Esophagus squamous epithelium (tissue), 5 donors: ENCODE results near the gene CC2D2A. TPM values are rescaled to one million over a fixed set of nuclear protein-coding genes. Genes with fewer than 3 reads are reported as not detected.

Source experiments
- DNase-seq: peaks from one replicate; lab custom pipeline; 2025; lab: John Stamatoyannopoulos, UW
- H3K27ac ChIP-seq, 4 donors: fragments of 200-600 bp; sonication (generic); one replicate each; pipeline ENCODE4 v1.5.1; 2016 to 2019; ENCODE audit warnings: mild to moderate bottlenecking in 1 of 4
- H3K27me3 ChIP-seq, 4 donors: fragments of 200-600 bp; sonication (generic); 1 replicate in 3 of 4; 2 replicates in 1 of 4; pipeline versions ENCODE4 v1.5.1 to v1.6.0; 2017 to 2021; ENCODE audit warnings: antibody characterized with exemption in 1 of 4
- H3K36me3 ChIP-seq, 3 donors: fragments of 200-600 bp; sonication (generic); one replicate each; pipeline ENCODE4 v1.5.1; 2016 to 2019
- H3K4me1 ChIP-seq, 3 donors: fragments of 200-600 bp; sonication (generic); one replicate each; pipeline ENCODE4 v1.5.1; 2017 to 2019
- H3K4me3 ChIP-seq, 4 donors: fragments of 200-600 bp; sonication (generic); 1 replicate in 3 of 4; 2 replicates in 1 of 4; pipeline ENCODE4 v1.5.1; 2016 to 2019; ENCODE audit warnings: mild to moderate bottlenecking in 2 of 4, moderate library complexity in 1 of 4
- H3K9me3 ChIP-seq, 3 donors: fragments of 200-600 bp; sonication (generic); one replicate each; pipeline ENCODE4 v1.5.1; 2016 to 2019
- POLR2A ChIP-seq, 4 donors: fragments of 450-650 bp; IDR thresholded peaks; one replicate each; pipeline ENCODE4 v1.6.1; 2017; ENCODE audit warnings: antibody characterized with exemption in 4 of 4, mild to moderate bottlenecking in 4 of 4, moderate library complexity in 3 of 4
- WGBS, 2 donors: methylation state at CpG; one replicate each; pipeline ENCODE4 v1.1.5; 2018; 5-methylcytosine and 5-hydroxymethylcytosine counted together
- intact Hi-C: fragments of 100-400 bp; cut with DNase I; formaldehyde crosslinking; loops from one replicate; pipeline ENCODE4 v1.15.0; 2022
- total RNA-seq, 4 donors: library from RNA; depleted of rRNA; stranded (reverse); fragments of >200 nt; gene quantifications; one replicate each; pipeline ENCODE4 v1.1.0, GENCODE V29; 2016
- TF ChIP-seq, protein P1 (sequence below), 6 experiments: fragments of 450-650 bp in 4 of 6; fragments of 200-600 bp in 2 of 6; sonication (generic) in 2 of 6; IDR thresholded peaks; one replicate each; pipeline ENCODE4 v1.5.1; 2016 to 2019; ENCODE audit warnings: antibody characterized with exemption in 6 of 6, mild to moderate bottlenecking in 4 of 6, moderate library complexity in 4 of 6
- donor health status: DM: yes; HTN: yes; CAD: no.

CC2D2A gene
- total RNA-seq, 4 donors from 2014 or later = 2.1 to 9.0 (median 6.4) TPM

DNA sequence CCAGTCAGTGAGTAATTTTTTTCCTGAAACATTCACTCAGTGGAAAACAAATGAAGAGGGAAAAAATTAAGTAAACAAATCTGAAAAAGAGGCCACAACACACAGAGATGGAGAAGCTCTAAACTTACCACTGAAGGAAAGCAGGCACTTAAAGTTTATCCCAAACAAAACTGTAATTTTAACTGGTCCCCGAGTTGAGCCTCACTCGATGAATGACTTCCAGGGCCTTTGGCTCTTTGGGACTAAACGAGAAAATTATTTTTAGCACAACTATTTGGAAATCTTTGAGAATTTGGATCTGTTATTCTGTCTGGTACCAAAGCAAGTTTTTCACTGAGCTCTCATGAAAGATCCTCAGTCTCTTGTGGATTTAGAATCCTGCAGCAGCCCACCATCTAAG is 42.0 kb upstream of the CC2D2A start, which contains the start of gene C1QTNF7:
TSS of gene C1QTNF7 (plus strand) at position 333 of the 400 bp plus-strand sequence. CDS start 7,711 bp downstream, outside the sequence.
- H3K27me3 ChIP-seq = no peaks in the 10 kb centered on the region
- no peak for DNase-seq
- no peak for TF ChIP-seq POLR2A (IDR thresholded peaks at IDR 0.05)
- TF ChIP-seq, protein P1, sequence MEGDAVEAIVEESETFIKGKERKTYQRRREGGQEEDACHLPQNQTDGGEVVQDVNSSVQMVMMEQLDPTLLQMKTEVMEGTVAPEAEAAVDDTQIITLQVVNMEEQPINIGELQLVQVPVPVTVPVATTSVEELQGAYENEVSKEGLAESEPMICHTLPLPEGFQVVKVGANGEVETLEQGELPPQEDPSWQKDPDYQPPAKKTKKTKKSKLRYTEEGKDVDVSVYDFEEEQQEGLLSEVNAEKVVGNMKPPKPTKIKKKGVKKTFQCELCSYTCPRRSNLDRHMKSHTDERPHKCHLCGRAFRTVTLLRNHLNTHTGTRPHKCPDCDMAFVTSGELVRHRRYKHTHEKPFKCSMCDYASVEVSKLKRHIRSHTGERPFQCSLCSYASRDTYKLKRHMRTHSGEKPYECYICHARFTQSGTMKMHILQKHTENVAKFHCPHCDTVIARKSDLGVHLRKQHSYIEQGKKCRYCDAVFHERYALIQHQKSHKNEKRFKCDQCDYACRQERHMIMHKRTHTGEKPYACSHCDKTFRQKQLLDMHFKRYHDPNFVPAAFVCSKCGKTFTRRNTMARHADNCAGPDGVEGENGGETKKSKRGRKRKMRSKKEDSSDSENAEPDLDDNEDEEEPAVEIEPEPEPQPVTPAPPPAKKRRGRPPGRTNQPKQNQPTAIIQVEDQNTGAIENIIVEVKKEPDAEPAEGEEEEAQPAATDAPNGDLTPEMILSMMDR (IDR thresholded peaks at IDR 0.05) = no peak
- H3K4me1 ChIP-seq = peaks cover 0 to 51% (median 39%) of the 10 kb centered on the region in 3 donors
- WGBS, 2 donors = 57 to 65% methylated on average over 3 of the region's 3 CpGs
- H3K4me3 ChIP-seq = peak within 1 kb of the TSS in 1 of 4 donors; percentile 26
- peak within 1 kb of the TSS in 3 of 4 donors; percentile 46 to 73 (median 70) for H3K27ac ChIP-seq
- intact Hi-C loops = no loop called here
- H3K9me3 ChIP-seq = no peaks in the 10 kb centered on the region
- no peaks in the 10 kb centered on the region for H3K36me3 ChIP-seq

DNA sequence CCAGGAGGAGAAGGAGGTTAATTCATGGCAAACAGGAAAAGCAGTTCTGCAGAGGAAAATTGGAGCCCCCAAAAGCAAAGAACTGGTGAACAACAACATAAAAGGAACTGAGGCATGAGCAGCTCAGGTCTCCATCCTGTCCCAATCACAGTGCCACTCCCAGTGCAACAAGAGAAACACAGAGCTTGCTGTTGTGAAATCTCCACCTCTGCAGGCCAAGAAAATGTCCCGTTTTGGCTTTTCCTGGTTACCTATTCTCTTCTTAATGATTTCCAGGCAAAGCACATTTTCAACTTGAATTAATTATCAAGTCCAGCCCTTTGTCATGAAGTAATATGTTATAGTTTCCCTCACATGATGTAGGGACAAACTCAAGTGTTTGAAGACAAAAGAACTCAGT is 41.1 kb upstream of the CC2D2A start:
- TF ChIP-seq, protein P1 (IDR thresholded peaks at IDR 0.05) = no peak
- no peak for TF ChIP-seq POLR2A (IDR thresholded peaks at IDR 0.05)
- intact Hi-C loops = no loop called here
- Histone ChIP-seq H3K9me3 (no peaks in the 10 kb centered on the region), H3K27ac (peak overlapping the region in 3 of 4 donors; percentile 46 to 73 (median 70)), H3K4me1 (peaks cover 0 to 48% (median 41%) of the 10 kb centered on the region in 3 donors), H3K4me3 (peak overlapping the region in 1 of 4 donors; percentile 26), H3K36me3 (no peaks in the 10 kb centered on the region), H3K27me3 (no peaks in the 10 kb centered on the region)
- DNase-seq = no peak
- WGBS, 2 donors = 12 to 36% methylated on average over 1 of the region's 1 CpG

DNA sequence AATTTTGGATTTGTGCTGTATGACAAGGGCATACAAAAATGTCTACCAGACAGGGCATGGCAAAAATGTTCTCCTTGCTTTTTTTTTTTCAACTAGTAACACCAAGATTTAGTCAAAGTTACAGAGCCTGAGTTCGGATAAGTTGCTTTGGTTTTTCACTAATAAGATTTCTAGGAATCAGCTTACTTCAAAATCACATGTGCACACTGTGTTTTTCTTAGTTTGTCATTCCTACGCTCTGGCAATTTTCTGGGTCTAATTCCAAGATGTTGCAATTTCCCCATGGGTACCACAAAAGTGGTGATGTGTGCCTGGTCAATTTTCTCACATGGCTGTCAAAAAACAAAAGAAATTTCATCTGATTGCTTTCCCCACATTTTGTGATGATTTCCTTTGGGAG is 35.6 kb upstream of the CC2D2A start:
- intact Hi-C loops = no loop called here
- H3K9me3 ChIP-seq = no peaks in the 10 kb centered on the region
- H3K4me1 ChIP-seq = peaks cover 0 to 24% (median 20%) of the 10 kb centered on the region in 3 donors
- no peak for DNase-seq
- WGBS, 2 donors = 55 to 57% methylated on average over 2 of the region's 2 CpGs
- H3K27me3 ChIP-seq = no peaks in the 10 kb centered on the region
- TF ChIP-seq, protein P1 (IDR thresholded peaks at IDR 0.05) = no peak
- no peak for TF ChIP-seq POLR2A (IDR thresholded peaks at IDR 0.05)
- no peak overlapping the region for H3K4me3 ChIP-seq
- H3K36me3 ChIP-seq = no peaks in the 10 kb centered on the region
- H3K27ac ChIP-seq = no peak overlapping the region

DNA sequence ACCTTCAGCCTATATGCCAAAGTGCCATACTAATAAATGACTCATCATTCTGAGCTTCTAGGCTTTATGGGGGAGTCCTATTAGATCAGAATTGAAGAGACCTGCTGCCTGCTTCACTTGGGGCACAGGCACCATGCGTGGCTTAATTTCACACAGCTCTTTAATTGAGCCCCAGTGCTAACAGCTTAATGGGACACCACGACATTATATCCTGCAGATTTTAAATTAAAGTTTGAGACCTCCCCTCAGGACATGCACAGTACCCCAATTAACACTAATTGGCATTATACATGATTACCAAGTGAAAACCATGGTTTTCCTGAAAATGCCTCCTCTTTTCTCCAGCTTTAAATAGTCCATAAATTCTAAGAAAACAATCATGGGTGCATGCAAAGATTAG is 35.0 kb upstream of the CC2D2A start:
- Histone ChIP-seq H3K36me3 (no peaks in the 10 kb centered on the region), H3K27me3 (no peaks in the 10 kb centered on the region), H3K9me3 (no peaks in the 10 kb centered on the region), H3K4me1 (peaks cover 0 to 18% (median 17%) of the 10 kb centered on the region in 3 donors), H3K27ac (no peak overlapping the region), H3K4me3 (no peak overlapping the region)
- TF ChIP-seq POLR2A (IDR thresholded peaks at IDR 0.05) = no peak
- TF ChIP-seq, protein P1 (IDR thresholded peaks at IDR 0.05) = no peak
- no peak for DNase-seq
- intact Hi-C loops = no loop called here
- 94 to 95% methylated on average over 2 of the region's 2 CpGs for WGBS, 2 donors

DNA sequence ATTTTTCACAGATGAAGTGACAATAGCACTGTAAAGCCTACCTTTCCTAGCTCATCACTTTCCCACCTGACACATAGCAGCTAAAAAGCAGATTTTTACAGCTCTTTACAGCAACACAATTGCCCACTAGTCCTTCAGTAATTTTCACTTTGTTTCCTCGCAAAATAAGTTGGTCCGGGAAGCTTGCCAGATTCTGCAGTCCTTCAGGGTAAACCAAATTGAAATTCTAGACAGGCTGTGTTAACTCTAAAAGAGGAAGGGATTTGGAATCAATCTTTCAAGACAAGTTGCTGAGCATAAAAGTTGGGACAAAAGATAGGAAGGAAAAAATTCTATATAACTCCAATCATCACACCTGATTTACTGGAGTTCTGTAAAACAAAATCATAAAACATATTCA is 33.2 kb upstream of the CC2D2A start:
- Histone ChIP-seq H3K27ac (no peak overlapping the region), H3K36me3 (no peaks in the 10 kb centered on the region), H3K27me3 (no peaks in the 10 kb centered on the region), H3K4me3 (no peak overlapping the region), H3K9me3 (no peaks in the 10 kb centered on the region), H3K4me1 (peaks cover 0 to 17% (median 17%) of the 10 kb centered on the region in 3 donors)
- intact Hi-C loops = no loop called here
- TF ChIP-seq, protein P1 (IDR thresholded peaks at IDR 0.05) = no peak
- TF ChIP-seq POLR2A (IDR thresholded peaks at IDR 0.05) = no peak
- no peak for DNase-seq
- WGBS, 2 donors = 9 to 25% methylated on average over 2 of the region's 2 CpGs
